IPS-15b (cell line): ENCODE data around the gene NAV1.
"Not testable (repeated sequence)": the region's sequence is repeated elsewhere in the genome, so short reads cannot be mapped to it uniquely, and the experiment has no call there.

Source experiments
- H3K27me3 ChIP-seq: one replicate; pipeline ENCODE4 v1.6.1; 2013; ENCODE audit warnings: low read length; ENCODE audit not compliant: control insufficient read depth, insufficient read depth
- H3K36me3 ChIP-seq: one replicate; pipeline ENCODE4 v1.6.1; 2013; ENCODE audit warnings: low read length; ENCODE audit not compliant: control insufficient read depth, insufficient read depth
- H3K4me1 ChIP-seq: one replicate; pipeline ENCODE4 v1.6.1; 2013; ENCODE audit warnings: mild to moderate bottlenecking, low read length; ENCODE audit not compliant: control insufficient read depth, insufficient read depth
- H3K4me3 ChIP-seq: one replicate; pipeline ENCODE4 v1.5.1; 2013; ENCODE audit warnings: low read depth, low read length
- H3K9ac ChIP-seq: one replicate; pipeline ENCODE4 v1.6.1; 2013; ENCODE audit warnings: low read depth, mild to moderate bottlenecking, low read length
- H3K9me3 ChIP-seq: one replicate; pipeline ENCODE4 v1.6.1; 2013; ENCODE audit warnings: mild to moderate bottlenecking, low read length; ENCODE audit not compliant: control insufficient read depth, insufficient read depth

NAV1 gene

DNA sequence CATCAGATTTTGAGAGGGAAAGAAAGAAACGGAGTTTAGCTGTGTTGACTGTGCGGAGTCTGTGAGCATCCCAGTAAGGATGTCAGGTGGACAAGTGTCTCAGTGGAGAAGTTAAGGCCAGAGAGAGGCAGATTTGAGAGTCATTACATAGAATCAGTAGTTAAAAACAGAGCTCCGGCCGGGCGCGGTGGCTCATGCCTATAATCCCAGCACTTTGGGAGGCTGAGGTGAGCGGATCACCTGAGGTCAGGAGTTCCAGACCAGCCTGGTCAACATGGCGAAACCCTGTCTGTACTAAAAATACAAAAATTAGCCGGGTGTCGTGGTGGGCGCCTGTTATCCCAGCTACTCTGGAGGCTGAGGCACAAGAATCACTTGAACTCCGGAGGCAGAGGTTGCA lies 42.4 kb downstream of the NAV1 start:
- H3K4me3 ChIP-seq, H3K36me3 ChIP-seq, H3K9me3 ChIP-seq, H3K27me3 ChIP-seq, H3K4me1 ChIP-seq, H3K9ac ChIP-seq: not testable (repeated sequence)

DNA sequence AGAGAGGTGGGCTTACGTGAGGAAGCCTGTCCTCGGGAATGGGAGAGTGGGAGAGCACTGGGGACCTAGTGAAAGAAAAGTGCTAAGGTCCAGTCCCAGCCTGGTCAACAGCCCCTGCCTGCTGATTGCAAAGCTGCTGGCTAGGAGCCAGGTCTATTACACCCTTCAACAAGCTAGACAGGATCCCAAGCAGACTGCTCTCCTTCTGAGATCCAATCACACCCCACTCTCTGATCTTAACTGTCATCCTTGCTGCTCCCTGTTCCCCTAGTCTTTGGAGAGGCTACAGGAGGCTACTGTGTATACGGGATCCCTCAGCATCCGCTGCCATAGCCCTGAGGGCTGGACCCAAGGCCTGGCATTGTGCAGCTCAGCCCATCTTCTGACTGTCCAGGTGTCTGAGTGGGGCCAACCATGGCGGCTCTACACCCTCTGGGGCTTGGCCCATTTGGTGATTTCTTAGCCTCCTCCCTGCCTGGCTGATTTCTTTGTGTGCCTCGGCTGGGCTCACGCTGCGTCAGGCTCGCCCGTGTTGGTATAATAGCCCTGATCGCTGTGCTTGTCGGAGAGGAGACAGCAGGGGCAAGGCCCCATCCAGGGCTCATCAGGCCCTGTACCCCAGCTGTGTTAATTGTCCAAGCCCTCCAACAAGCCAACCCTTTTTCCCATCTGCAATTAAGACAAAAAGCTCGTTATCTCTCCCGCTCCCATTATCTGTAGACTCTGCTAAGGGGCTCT lies 43.9 kb downstream of the NAV1 start:
- Histone ChIP-seq H3K36me3 (no peaks in the 10 kb centered on the region), H3K9ac (no peak overlapping the region), H3K4me3 (no peak overlapping the region), H3K9me3 (no peaks in the 10 kb centered on the region), H3K4me1 (peaks cover 3% of the 10 kb centered on the region), H3K27me3 (no peaks in the 10 kb centered on the region)

DNA sequence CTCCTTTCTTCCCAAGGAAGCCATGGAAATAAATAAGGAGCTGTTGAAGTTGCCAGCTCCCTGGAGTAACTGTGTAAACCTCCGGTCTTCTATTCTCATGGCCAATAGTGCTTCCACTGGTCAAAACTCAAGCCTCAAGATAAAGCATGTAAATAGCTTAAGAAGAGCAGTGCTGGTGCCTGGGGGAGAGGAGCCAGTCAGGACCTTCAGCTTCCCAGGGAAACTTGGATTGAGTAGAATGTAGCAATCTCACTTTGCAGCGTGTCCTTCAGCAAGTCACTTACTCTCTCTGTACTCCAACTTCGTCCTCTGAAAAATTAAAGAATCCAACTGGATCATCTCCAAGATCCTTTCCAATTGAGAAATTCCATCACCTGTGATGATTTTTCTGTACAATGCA lies 44.7 kb downstream of the NAV1 start:
- Histone ChIP-seq H3K4me1 (peaks cover 3% of the 10 kb centered on the region), H3K27me3 (no peaks in the 10 kb centered on the region), H3K4me3 (no peak overlapping the region), H3K36me3 (no peaks in the 10 kb centered on the region), H3K9ac (no peak overlapping the region), H3K9me3 (no peaks in the 10 kb centered on the region)

DNA sequence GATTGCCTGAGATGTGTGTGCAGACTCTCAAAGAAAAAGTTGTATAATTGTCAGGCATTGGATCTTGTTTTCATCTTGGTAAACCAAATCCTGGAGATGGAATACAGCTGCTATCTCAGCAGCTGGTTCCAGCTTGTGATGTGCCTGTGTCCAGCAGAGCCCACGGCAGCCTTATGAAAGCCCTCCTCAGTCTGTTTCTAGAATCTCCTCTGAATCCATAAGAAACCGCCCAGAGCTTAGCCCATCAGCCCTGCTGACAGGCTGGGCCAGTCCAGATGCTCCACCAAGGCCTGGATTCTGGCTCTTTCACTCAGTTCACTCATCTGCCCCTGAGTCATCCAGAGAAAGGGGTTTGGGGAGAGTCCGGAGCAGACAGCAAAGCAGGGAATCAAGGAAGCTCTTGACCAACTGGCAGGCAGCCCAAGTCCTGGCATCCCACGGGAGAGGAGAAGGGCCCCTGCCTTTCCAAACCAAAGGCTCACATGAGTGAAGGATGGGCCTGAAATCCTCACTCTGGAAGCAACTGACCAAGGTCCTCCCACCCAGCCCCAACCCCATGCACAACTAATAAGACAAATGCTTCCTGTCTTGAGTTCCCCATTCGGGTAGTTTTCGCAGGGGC lies 45.7 kb downstream of the NAV1 start:
- H3K9ac ChIP-seq = no peak overlapping the region
- H3K27me3 ChIP-seq = no peaks in the 10 kb centered on the region
- no peaks in the 10 kb centered on the region for H3K9me3 ChIP-seq
- no peak overlapping the region for H3K4me3 ChIP-seq
- no peaks in the 10 kb centered on the region for H3K36me3 ChIP-seq
- peaks cover 3% of the 10 kb centered on the region for H3K4me1 ChIP-seq

DNA sequence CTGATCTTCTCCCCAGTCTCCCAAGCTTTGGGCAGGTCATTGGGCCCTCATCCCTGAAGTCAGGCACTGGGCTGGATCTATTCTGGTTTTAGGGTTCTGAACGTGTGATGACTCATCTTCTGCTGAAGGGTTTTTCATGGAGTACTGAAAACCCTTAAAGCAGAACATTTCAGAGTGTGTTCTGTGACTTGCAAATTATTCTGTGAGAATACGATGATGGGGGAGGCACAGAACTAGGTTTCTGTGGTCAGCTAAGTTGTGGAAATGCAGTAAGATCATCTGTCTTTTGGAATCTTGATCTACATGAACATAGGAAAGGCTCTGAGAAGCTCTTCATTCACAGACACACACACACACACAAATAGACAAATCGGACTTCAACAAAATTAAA lies 46.2 kb downstream of the NAV1 start:
- Histone ChIP-seq H3K27me3 (no peaks in the 10 kb centered on the region), H3K9me3 (no peaks in the 10 kb centered on the region), H3K4me1 (peaks cover 3% of the 10 kb centered on the region), H3K9ac (no peak overlapping the region), H3K36me3 (no peaks in the 10 kb centered on the region), H3K4me3 (no peak overlapping the region)

DNA sequence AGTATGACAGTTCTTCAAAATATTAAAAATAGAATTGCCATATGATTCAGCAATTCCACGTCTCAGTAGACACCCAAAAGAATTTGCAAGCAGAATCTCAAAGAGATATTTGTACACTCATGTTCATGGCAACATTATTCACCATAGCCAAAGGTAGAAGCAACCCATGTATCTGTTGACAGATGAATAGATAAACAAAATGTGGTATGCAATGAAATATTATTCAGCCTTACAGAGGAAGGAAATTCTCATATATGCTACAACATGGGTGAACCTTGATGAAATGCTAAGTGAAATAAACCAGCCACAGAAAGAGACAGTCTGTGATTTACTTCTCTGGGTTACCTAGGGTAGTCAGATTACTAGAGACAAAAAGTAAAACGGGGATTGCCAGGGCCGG lies 47.0 kb downstream of the NAV1 start:
- H3K4me3 ChIP-seq = no peak overlapping the region
- peaks cover 6% of the 10 kb centered on the region for H3K4me1 ChIP-seq
- no peaks in the 10 kb centered on the region for H3K9me3 ChIP-seq
- no peaks in the 10 kb centered on the region for H3K27me3 ChIP-seq
- H3K36me3 ChIP-seq = no peaks in the 10 kb centered on the region
- no peak overlapping the region for H3K9ac ChIP-seq

DNA sequence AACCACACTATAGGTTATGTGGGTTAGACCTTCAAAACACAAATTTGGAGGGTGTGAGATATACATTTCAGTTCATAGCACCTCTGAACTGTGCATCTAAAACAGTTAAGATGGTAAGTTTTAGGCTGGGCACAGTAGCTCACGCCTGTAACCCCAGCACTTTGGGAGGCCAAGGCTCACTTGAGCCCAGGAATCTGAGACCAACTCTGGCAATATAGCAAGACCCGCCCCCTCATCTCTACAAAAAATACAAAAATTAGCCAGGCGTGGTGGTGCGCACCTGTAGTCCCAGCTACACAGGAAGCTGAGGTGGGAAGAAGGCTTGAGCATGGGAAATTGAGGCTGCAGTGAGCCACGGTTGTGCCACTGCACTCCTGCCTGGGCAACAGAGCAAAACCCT lies 47.9 kb downstream of the NAV1 start:
- no peak overlapping the region for H3K4me3 ChIP-seq
- no peaks in the 10 kb centered on the region for H3K27me3 ChIP-seq
- H3K4me1 ChIP-seq = peaks cover 15% of the 10 kb centered on the region
- H3K36me3 ChIP-seq = no peaks in the 10 kb centered on the region
- H3K9me3 ChIP-seq = no peaks in the 10 kb centered on the region
- no peak overlapping the region for H3K9ac ChIP-seq

DNA sequence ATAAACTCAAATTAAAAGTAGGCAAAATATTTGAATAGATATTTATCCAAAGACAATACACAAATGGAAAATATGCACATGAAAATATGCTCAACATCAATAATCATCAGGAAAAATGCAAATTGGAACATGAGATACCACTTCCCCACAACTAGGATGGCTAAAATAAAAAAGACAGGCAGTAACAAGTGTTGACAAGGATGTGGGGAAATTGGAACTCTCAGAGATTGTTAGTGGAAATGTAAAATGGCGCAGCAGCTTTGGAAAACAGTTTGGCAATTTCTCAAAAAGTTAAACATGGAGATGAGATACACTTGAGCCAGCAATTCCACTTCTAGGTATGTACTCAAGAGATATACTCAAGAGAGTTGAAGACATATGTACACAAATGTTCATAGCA lies 48.8 kb downstream of the NAV1 start:
- H3K9ac ChIP-seq = no peak overlapping the region
- peaks cover 21% of the 10 kb centered on the region for H3K4me1 ChIP-seq

More for the DNA sequence above, 48.8 kb downstream of the NAV1 start:
- Histone ChIP-seq H3K36me3 (no peaks in the 10 kb centered on the region), H3K27me3 (no peaks in the 10 kb centered on the region), H3K4me3 (no peak overlapping the region), H3K9me3 (no peaks in the 10 kb centered on the region)
